M059J (cell line): ENCODE measurements around the gene CLSTN2. TPM values are rescaled to one million over a fixed set of nuclear protein-coding genes. Genes with fewer than 3 reads are reported as not detected.
A peak's percentile ranks its signal among the peaks of the same experiment; 100 is the strongest.

ENCODE experiments used
- DNase-seq: peaks from one replicate; pipeline ENCODE4 v3.0.0-alpha.2; 2012; ENCODE audit warnings: low read depth
- total RNA-seq: library from RNA; depleted of rRNA; stranded (reverse); fragments of >200 nt; shearing (Covaris generic); gene quantifications from 2 replicates; pipeline ENCODE4 v1.2.3, GENCODE V29; 2014

Gene CLSTN2
- total RNA-seq, 1 experiment from 2014 or later, result 7.6 TPM

GRCh38 chr3:140006331-140006730 is 71.3 kb downstream of the CLSTN2 start:
- no peak for DNase-seq

- DNase-seq, result no peak
These were observed 72.1 kb downstream of the CLSTN2 start for GRCh38 chr3:140007081-140007480.

- DNase-seq, result no peak
These were observed 73.2 kb downstream of the CLSTN2 start for GRCh38 chr3:140007911-140008869.

GRCh38 chr3:140010391-140010790 is 75.4 kb downstream of the CLSTN2 start:
- no peak for DNase-seq

- DNase-seq, result no peak
These were observed 76.1 kb downstream of the CLSTN2 start for GRCh38 chr3:140011086-140011485.

- no peak for DNase-seq
These were observed 76.8 kb downstream of the CLSTN2 start for GRCh38 chr3:140011611-140012277.

- DNase-seq, result no peak
These were observed 78.2 kb downstream of the CLSTN2 start for GRCh38 chr3:140013220-140013619.

GRCh38 chr3:140014831-140015495 is 80.0 kb downstream of the CLSTN2 start:
- DNase-seq, result no peak

GRCh38 chr3:140015741-140016140 is 80.8 kb downstream of the CLSTN2 start:
- no peak for DNase-seq

- no peak for DNase-seq
These were observed 83.6 kb downstream of the CLSTN2 start for GRCh38 chr3:140018556-140018955.

GRCh38 chr3:140019946-140020345 is 85.0 kb downstream of the CLSTN2 start:
- DNase-seq, result no peak

GRCh38 chr3:140020541-140020940 is 85.6 kb downstream of the CLSTN2 start:
- DNase-seq, result no peak

- no peak for DNase-seq
These were observed 86.3 kb downstream of the CLSTN2 start for GRCh38 chr3:140021269-140021668.

GRCh38 chr3:140022066-140022770 is 87.2 kb downstream of the CLSTN2 start:
- DNase-seq, result peak; percentile 9

- no peak for DNase-seq
These were observed 88.9 kb downstream of the CLSTN2 start for GRCh38 chr3:140023616-140024530.

- DNase-seq, result peak; percentile 11
These were observed 96.2 kb downstream of the CLSTN2 start for GRCh38 chr3:140031170-140031569.

- no peak for DNase-seq
These were observed 99.1 kb downstream of the CLSTN2 start for GRCh38 chr3:140034058-140034457.

GRCh38 chr3:140035871-140036270 is 100.9 kb downstream of the CLSTN2 start:
- DNase-seq, result no peak

- no peak for DNase-seq
These were observed 115.4 kb downstream of the CLSTN2 start for GRCh38 chr3:140050396-140050795.
